MCF 10A (cell line): ENCODE measurements around the gene TSEN54. TPM values are rescaled to one million over a fixed set of nuclear protein-coding genes. Genes with fewer than 3 reads are reported as not detected.

ENCODE experiments used
- Bru-seq: library from RNA; stranded (reverse); fragments of 400-500 nt; gene quantifications from one replicate; lab custom pipeline; 2021; lab: Mats Ljungman, UMichigan
- BruChase-seq, 2 experiments: library from RNA; stranded (reverse); fragments of 400-500 nt; gene quantifications; one replicate each; lab custom pipeline; 2021; lab: Mats Ljungman, UMichigan
- BruUV-seq: library from RNA; stranded (reverse); fragments of 400-500 nt; replicated peaks from 2 replicates; lab custom pipeline; 2021; lab: Mats Ljungman, UMichigan
- CTCF ChIA-PET: fragments of 300-600 bp; sonication (Branson Sonifier 250); formaldehyde crosslinking; extraction: SDS; loops from one replicate; lab custom pipeline; 2021; ENCODE audit warnings: antibody characterized with exemption, inconsistent platforms; lab: Yijun Ruan, JAX
- POLR2A ChIA-PET: fragments of 300-600, 350-650 bp; sonication (Branson Sonifier 250); formaldehyde crosslinking; extraction: SDS; loops from one replicate; lab custom pipeline; 2020; ENCODE audit warnings: antibody characterized with exemption, inconsistent platforms; lab: Yijun Ruan, JAX
- DNase-seq: peaks from one replicate; pipeline ENCODE4 v3.0.0-alpha.2; 2018; ENCODE audit not compliant: unreplicated experiment
- H3K27ac Mint-ChIP-seq: one replicate; pipeline ENCODE4 v1.8.0; 2022; ENCODE audit warnings: mild to moderate bottlenecking, low read depth, mixed read lengths; ENCODE audit not compliant: unreplicated experiment
- H3K27me3 Mint-ChIP-seq: one replicate; pipeline ENCODE4 v1.8.0; 2022; ENCODE audit warnings: mixed read lengths; ENCODE audit not compliant: insufficient read depth, unreplicated experiment
- H3K36me3 Mint-ChIP-seq: one replicate; pipeline ENCODE4 v1.8.0; 2022; ENCODE audit warnings: mild to moderate bottlenecking, moderate library complexity, mixed read lengths; ENCODE audit not compliant: insufficient read depth, unreplicated experiment
- H3K4me1 Mint-ChIP-seq: one replicate; pipeline ENCODE4 v1.8.0; 2022; ENCODE audit warnings: mixed read lengths; ENCODE audit not compliant: insufficient read depth, unreplicated experiment
- H3K4me3 Mint-ChIP-seq: one replicate; pipeline ENCODE4 v1.8.0; 2022; ENCODE audit warnings: mild to moderate bottlenecking, moderate library complexity, mixed read lengths; ENCODE audit not compliant: unreplicated experiment
- H3K9me3 Mint-ChIP-seq: one replicate; pipeline ENCODE4 v1.8.0; 2022; ENCODE audit warnings: mixed read lengths; ENCODE audit not compliant: unreplicated experiment
- CTCF ChIP-seq: fragments of 200-600 bp; IDR thresholded peaks from one replicate; pipeline ENCODE4 v1.8.0; 2022; ENCODE audit warnings: antibody characterized with exemption, mild to moderate bottlenecking; ENCODE audit not compliant: unreplicated experiment
- intact Hi-C: fragments of 100-400 bp; cut with micrococcal nuclease; formaldehyde crosslinking; loops from 2 replicates; pipeline ENCODE4 v1.14.1; 2022
- long read RNA-seq: library from polyadenylated mRNA; stranded (forward); transcript quantifications from one replicate; pipeline ENCODE4 v2.0.0, GENCODE V29; 2022
- total RNA-seq: library from RNA; stranded (reverse); gene quantifications from 2 replicates; pipeline ENCODE4 v1.2.3, GENCODE V29; 2022

The TSEN54 gene
- total RNA-seq (13.3 and 15.6 TPM in 2 replicates), Bru-seq, nascent RNA (percentile 43 among the genes with signal in this experiment), BruChase-seq, experiment 1, labeled RNA remaining after a 6-hour chase (percentile 56 among the genes with signal in this experiment), BruChase-seq, experiment 2, labeled RNA remaining after a 2-hour chase (percentile 49 among the genes with signal in this experiment)
- long read RNA-seq, transcript TSEN54-201 (11 exons, 1,944 nt), result major isoform, 40 of 71 reads
- long read RNA-seq, partial matches to known transcripts, result 5 of 71 reads
- long read RNA-seq, other reads (novel, unspliced or antisense), result 25 of 71 reads

GRCh38 chr17:75516255-75516618 is at the start of gene TSEN54:
TSEN54 (plus strand) TSS chr17:75516528; CDS start chr17:75516561, 33 bp downstream.
- POLR2A ChIA-PET, result interaction anchor here (0.9 to 2.5 kb wide), 17 partner anchors 10 to 361 kb away, joined by 3 to 54 read pairs (median 4); partner anchors contain the start of genes GGA3, GRB2, LLGL2 and MRPS7
- H3K36me3 Mint-ChIP-seq, result peaks cover 47% of the 10 kb centered on the region
- no TSS peak for BruUV-seq

GRCh38 chr17:75468291-75468754 is 48.0 kb upstream of the TSEN54 start:
- Mint-ChIP-seq H3K4me1 (no peaks in the 10 kb centered on the region), H3K36me3 (peaks cover 10% of the 10 kb centered on the region), H3K27ac (no peak overlapping the region), H3K27me3 (no peaks in the 10 kb centered on the region), H3K4me3 (no peak overlapping the region), H3K9me3 (no peaks in the 10 kb centered on the region)
- ChIA-PET POLR2A (interaction anchor here (1.1 kb wide), 2 partner anchors 12 to 57 kb away, joined by 3 read pairs; partner anchors contain the start of genes LLGL2 and TMEM94), CTCF (interaction anchor here (0.7 to 1.1 kb wide), 2 partner anchors 50 to 165 kb away, joined by 3 to 4 read pairs; partner anchors contain the start of gene SMIM5)
- BruUV-seq, result no TSS peak
- intact Hi-C loops, result no loop called here
- no peak for TF ChIP-seq CTCF
- DNase-seq, result no peak

More at GRCh38 chr17:75516255-75516618, at the start of gene TSEN54:
- CTCF ChIA-PET, result interaction anchor here (0.7 to 1.6 kb wide), 15 partner anchors 8 to 248 kb away, joined by 3 to 12 read pairs (median 3); partner anchors contain the start of genes LLGL2, SLC25A19 and SMIM5
- Mint-ChIP-seq H3K9me3 (no peaks in the 10 kb centered on the region), H3K4me3 (peak within 1 kb of the TSS; percentile 81), H3K4me1 (peaks cover 11% of the 10 kb centered on the region), H3K27me3 (no peaks in the 10 kb centered on the region), H3K27ac (no peak within 1 kb of the TSS)
- intact Hi-C loops, result loop anchor here (2.0 kb wide), 2 partner anchors 73 to 241 kb away; no protein-coding TSS in a partner anchor
- TF ChIP-seq CTCF, result no peak
- peak; percentile 90 for DNase-seq

- CTCF ChIA-PET, result interaction anchor here (0.6 to 1.1 kb wide), 2 partner anchors 165 to 167 kb away, joined by 3 to 4 read pairs; partner anchors contain the start of gene SMIM5
- no peak for DNase-seq
- H3K27me3 Mint-ChIP-seq, result no peaks in the 10 kb centered on the region
Measured at GRCh38 chr17:75468779-75469373, 47.5 kb upstream of the TSEN54 start.

More at GRCh38 chr17:75468779-75469373, 47.5 kb upstream of the TSEN54 start:
- POLR2A ChIA-PET, result interaction anchor here (1.1 kb wide), 2 partner anchors 13 to 56 kb away, joined by 3 read pairs; partner anchors contain the start of genes LLGL2 and TMEM94
- Mint-ChIP-seq H3K4me1 (no peaks in the 10 kb centered on the region), H3K4me3 (no peak overlapping the region), H3K9me3 (no peaks in the 10 kb centered on the region), H3K36me3 (peaks cover 15% of the 10 kb centered on the region), H3K27ac (no peak overlapping the region)
- BruUV-seq, result no TSS peak
- no peak for TF ChIP-seq CTCF
- intact Hi-C loops, result no loop called here
